Activated naive CD4-positive, alpha-beta T cell treated with anti-CD3 and anti-CD28 coated beads, Interleukin-2, amount 50 U/mL, for 72 hours (primary cell): ENCODE data around the gene PKNOX1. TPM values are rescaled to one million over a fixed set of nuclear protein-coding genes. Genes with fewer than 3 reads are reported as not detected.
"Not testable (repeated sequence)": the region's sequence is repeated elsewhere in the genome, so short reads cannot be mapped to it uniquely, and the experiment has no call there.

Source experiments
- ATAC-seq, 2 donors: fragments of 150-1000 bp; cut with Tn5 transposase; 2 replicates each; pipeline ENCODE4 v1.10.0; 2021; ENCODE audit warnings: mild to moderate bottlenecking in 2 of 2, moderate library complexity in 2 of 2
- DNase-seq, 2 donors: peaks; one replicate each; pipeline ENCODE4 v3.0.0; 2021 to 2022; ENCODE audit warnings: low spot score in 2 of 2
- H3K27ac Mint-ChIP-seq, 2 donors: one replicate each; pipeline ENCODE4 v1.8.0; 2022; ENCODE audit warnings: mild to moderate bottlenecking in 2 of 2, mixed read lengths in 2 of 2
- H3K36me3 Mint-ChIP-seq, 2 donors: one replicate each; pipeline ENCODE4 v1.8.0; 2022; ENCODE audit warnings: mixed read lengths in 2 of 2
- H3K9me3 Mint-ChIP-seq, 2 donors: one replicate each; pipeline ENCODE4 v1.8.0; 2022; ENCODE audit warnings: mixed read lengths in 2 of 2
- total RNA-seq, 2 donors: library from RNA; stranded (reverse); gene quantifications; one replicate each; pipeline ENCODE4 v1.2.3, GENCODE V29; 2022

The PKNOX1 gene
- total RNA-seq, 2 donors from 2014 or later: 16.0 to 20.2 TPM

- H3K9me3 Mint-ChIP-seq: no peaks in the 10 kb centered on the region
- peaks cover 5 to 8% of the 10 kb centered on the region in 2 donors for H3K36me3 Mint-ChIP-seq
- H3K27ac Mint-ChIP-seq: peak overlapping the region in 1 of 2 donors; percentile 89
- ATAC-seq (no peak), DNase-seq (no peak)
Observed at GRCh38 chr21:42973309-42973990, 912 bp upstream of the PKNOX1 start.

- peak; percentile 18 to 36 for ATAC-seq
- H3K27ac Mint-ChIP-seq: peak overlapping the region; percentile 96 to 97
- peak; percentile 51 to 85 for DNase-seq
- H3K9me3 Mint-ChIP-seq: no peaks in the 10 kb centered on the region
- peaks cover 5 to 16% of the 10 kb centered on the region in 2 donors for H3K36me3 Mint-ChIP-seq
Observed at GRCh38 chr21:42974832-42975820, 764 bp downstream of the PKNOX1 start.

- H3K9me3 Mint-ChIP-seq: no peaks in the 10 kb centered on the region
- DNase-seq (no peak), ATAC-seq (no peak)
- peaks cover 5 to 16% of the 10 kb centered on the region in 2 donors for H3K36me3 Mint-ChIP-seq
- H3K27ac Mint-ChIP-seq: peak overlapping the region; percentile 96 to 97
Observed at GRCh38 chr21:42975886-42976608, 1.7 kb downstream of the PKNOX1 start.

DNA sequence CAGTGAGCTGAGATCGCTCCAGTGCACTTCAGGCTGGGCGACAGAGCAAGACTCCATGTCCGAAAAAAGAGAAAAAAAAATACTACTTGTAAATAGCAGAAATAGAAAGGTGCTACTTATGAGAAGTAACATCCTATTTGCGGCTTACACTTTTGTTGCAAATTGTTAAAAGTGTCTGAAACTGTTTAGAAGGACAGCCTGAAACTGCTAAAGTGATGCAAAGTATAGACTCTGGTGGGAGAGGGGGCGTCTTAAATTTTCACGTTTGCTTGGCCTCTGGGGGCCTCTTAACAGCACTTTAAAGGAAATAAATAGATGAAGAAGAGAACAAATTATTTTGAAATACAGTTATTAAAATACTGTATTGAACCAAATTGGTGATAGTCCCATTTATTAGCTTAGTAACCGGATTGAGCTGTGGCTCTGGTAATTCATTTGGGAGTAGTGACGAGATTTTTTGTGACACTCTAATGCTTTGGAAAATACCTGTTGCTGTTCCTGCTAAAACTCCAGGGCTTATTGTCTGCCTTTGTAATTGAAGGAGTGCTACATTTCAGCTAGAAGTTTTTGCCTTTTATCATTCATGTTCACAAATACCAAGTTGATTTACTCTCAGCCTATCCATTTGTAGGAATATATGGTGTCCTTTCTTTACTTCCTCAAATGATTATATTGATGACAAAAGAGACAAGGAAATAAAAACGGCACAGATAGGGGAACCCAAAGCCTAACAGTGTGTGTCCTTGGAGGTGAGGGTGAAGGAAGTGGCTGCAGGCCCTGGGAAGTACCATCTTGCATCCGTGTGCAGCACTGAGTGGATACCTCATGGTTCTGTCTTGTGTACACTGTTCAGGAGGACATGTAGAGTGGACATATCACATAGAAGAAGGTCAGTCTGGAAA is 6.2 kb downstream of the PKNOX1 start:
- Mint-ChIP-seq H3K36me3 (peaks cover 3 to 16% of the 10 kb centered on the region in 2 donors), H3K27ac (peak overlapping the region in 1 of 2 donors; percentile 49), H3K9me3 (no peaks in the 10 kb centered on the region)
- ATAC-seq (no peak), DNase-seq (no peak)

DNA sequence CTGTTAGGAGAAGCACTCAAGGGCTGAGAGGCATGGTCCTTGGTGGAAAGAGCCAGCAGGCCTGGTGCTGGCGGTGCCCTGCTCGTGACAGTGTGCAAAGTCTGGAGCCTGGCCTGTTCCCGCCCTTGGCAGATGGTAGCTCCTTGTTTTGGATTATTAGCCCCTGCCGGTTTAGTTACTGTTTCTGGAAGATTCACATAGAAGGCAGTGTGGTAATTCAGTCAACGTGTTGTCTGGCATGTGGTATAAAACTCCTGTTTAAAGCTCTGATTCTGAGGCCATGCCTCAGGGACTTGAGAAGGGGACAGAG is 6.8 kb downstream of the PKNOX1 start:
- H3K27ac Mint-ChIP-seq: peak overlapping the region in 1 of 2 donors; percentile 49
- DNase-seq: no peak
- no peak for ATAC-seq
- H3K36me3 Mint-ChIP-seq: peaks cover 0 to 16% of the 10 kb centered on the region in 2 donors
- H3K9me3 Mint-ChIP-seq: no peaks in the 10 kb centered on the region

GRCh38 chr21:42981862-42982261 is 7.5 kb downstream of the PKNOX1 start:
- DNase-seq: no peak
- H3K9me3 Mint-ChIP-seq: no peaks in the 10 kb centered on the region
- peak overlapping the region in 1 of 2 donors; percentile 79 for H3K27ac Mint-ChIP-seq
- H3K36me3 Mint-ChIP-seq: peaks cover 0 to 12% of the 10 kb centered on the region in 2 donors
- ATAC-seq: no peak

- ATAC-seq: peak; percentile 59 to 73
- no peaks in the 10 kb centered on the region for H3K9me3 Mint-ChIP-seq
- peak overlapping the region in 1 of 2 donors; percentile 33 for H3K27ac Mint-ChIP-seq
- no peak for DNase-seq
- peaks cover 0 to 8% of the 10 kb centered on the region in 2 donors for H3K36me3 Mint-ChIP-seq
Observed at GRCh38 chr21:42983103-42983502, 8.7 kb downstream of the PKNOX1 start.

- Mint-ChIP-seq H3K27ac (no peak overlapping the region), H3K36me3 (peaks cover 0 to 5% of the 10 kb centered on the region in 2 donors), H3K9me3 (no peaks in the 10 kb centered on the region)
- no peak for ATAC-seq
- DNase-seq: no peak
Observed at GRCh38 chr21:42983869-42984268, 9.5 kb downstream of the PKNOX1 start.

DNA sequence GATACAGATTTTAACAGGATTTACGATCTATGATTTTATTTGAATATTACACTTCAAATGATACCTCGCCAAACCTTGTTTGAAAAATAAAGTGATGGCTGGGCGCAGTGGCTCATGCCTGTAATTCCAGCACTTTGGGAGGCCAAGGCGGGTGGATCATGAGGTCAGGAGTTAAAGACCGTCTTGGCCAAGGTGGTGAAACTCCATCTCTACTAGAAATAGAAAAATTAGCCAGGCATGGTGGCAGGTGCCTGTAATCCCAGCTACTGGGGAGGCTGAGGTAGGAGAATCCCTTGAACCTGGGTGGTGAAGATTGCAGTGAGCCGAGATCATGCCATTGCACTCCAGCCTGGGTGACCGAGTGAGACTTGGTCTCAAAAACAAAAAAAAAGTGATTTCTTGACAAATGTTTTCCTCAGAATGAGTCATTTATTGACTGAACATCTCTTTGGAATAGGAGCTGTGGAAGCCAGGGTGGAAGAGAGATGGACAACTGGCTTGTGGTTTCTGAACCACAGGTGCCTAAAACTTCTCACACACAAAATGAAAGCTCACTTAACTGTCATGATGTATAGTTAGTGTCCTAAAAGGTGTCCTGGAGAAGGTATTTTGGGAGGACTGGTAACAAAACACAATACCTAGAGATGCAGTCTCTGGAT is 11.9 kb downstream of the PKNOX1 start:
- ATAC-seq: peak in 1 of 2 donors; percentile 60
- H3K9me3 Mint-ChIP-seq: no peaks in the 10 kb centered on the region
- no peaks in the 10 kb centered on the region for H3K36me3 Mint-ChIP-seq
- peak overlapping the region; percentile 22 to 69 for H3K27ac Mint-ChIP-seq
- DNase-seq: no peak

DNA sequence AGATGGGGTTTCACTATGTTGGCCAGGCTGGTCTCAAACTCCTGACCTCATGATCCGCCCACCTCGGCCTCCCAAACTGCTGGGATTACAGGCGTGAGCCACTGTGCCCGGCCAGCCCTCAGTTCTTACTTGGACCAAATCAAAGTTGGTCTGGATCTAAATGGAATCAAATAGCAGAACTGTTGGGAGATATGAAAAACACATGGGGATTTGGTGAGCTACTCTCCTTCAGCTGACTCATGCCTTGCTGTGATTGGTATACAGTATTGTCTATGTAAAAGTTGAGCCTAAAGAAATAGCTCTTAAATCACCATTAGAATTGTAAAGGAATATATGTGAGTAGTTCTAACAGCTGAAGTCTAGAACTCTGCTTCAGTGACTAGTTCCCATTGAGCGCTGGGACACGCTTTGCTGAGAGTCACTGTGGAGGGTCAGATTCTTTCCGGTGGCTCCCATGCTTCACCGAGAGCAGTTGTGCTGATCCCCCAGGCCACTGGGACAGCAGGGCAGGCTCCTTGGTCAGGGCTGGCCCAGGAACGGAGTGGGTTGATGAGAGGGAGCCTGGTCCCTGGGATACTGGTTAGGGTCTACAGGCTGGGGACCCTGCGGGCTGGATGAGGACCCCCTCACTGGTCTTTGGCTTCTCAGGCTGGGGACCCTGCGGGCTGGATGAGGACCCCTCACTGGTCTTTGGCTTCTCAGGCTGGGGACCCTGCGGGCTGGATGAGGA is 14.0 kb downstream of the PKNOX1 start:
- no peak for DNase-seq
- no peak for ATAC-seq
- no peaks in the 10 kb centered on the region for H3K36me3 Mint-ChIP-seq
- peak overlapping the region in 1 of 2 donors; percentile 50 for H3K27ac Mint-ChIP-seq
- no peaks in the 10 kb centered on the region for H3K9me3 Mint-ChIP-seq

DNA sequence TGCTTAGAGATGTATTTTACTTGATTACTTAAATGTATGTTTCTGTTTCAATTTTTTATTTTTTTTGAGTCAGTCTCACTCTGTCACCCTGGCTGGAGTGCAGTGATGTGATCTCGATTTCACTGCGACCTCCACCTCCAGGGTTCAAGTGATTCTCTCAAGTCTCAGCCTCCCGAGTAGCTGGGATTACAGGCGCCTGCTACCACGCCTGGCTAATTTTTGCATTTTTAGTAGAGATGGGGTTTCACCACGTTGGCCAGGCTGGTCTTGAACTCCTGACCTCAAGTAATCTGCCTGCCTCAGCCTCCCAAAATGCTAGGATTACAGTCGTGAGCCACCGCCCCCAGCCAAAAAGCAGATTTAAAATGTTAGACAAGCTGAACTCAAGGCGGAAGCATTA is 15.0 kb downstream of the PKNOX1 start:
- H3K36me3 Mint-ChIP-seq, ATAC-seq, DNase-seq, H3K9me3 Mint-ChIP-seq, H3K27ac Mint-ChIP-seq: not testable (repeated sequence)

- ATAC-seq (no peak), DNase-seq (no peak)
- no peaks in the 10 kb centered on the region for H3K9me3 Mint-ChIP-seq
- no peaks in the 10 kb centered on the region for H3K36me3 Mint-ChIP-seq
- H3K27ac Mint-ChIP-seq: no peak overlapping the region
Observed at GRCh38 chr21:42989816-42990650, 15.7 kb downstream of the PKNOX1 start.

GRCh38 chr21:42991992-42992740 is 17.8 kb downstream of the PKNOX1 start:
- ATAC-seq: no peak

More at GRCh38 chr21:42991992-42992740, 17.8 kb downstream of the PKNOX1 start:
- peaks cover 0 to 3% of the 10 kb centered on the region in 2 donors for H3K36me3 Mint-ChIP-seq
- no peaks in the 10 kb centered on the region for H3K9me3 Mint-ChIP-seq
- no peak for DNase-seq
- no peak overlapping the region for H3K27ac Mint-ChIP-seq
